Prostate gland (tissue), 2 donors: ENCODE data around the gene TMEM190.

Experiments
- POLR2A ChIP-seq: fragments of 450-650 bp; IDR thresholded peaks from one replicate; pipeline ENCODE4 v1.6.1; 2016; ENCODE audit warnings: antibody characterized with exemption, mild to moderate bottlenecking
- POLR2AphosphoS5 ChIP-seq: sonication (generic); formaldehyde crosslinking; IDR thresholded peaks from one replicate; pipeline ENCODE4 v1.6.1; 2017; ENCODE audit warnings: antibody characterized with exemption
- TF ChIP-seq, protein P1 (sequence below), 4 experiments: fragments of 200-600 bp in 2 of 4; fragments of 450-650 bp in 2 of 4; sonication (generic) in 2 of 4; IDR thresholded peaks; 1 replicate in 3 of 4; 2 replicates in 1 of 4; pipeline ENCODE4 v1.5.1; 2016 to 2019; ENCODE audit warnings: antibody characterized with exemption in 4 of 4, mild to moderate bottlenecking in 2 of 4, moderate library complexity in 2 of 4

DNA sequence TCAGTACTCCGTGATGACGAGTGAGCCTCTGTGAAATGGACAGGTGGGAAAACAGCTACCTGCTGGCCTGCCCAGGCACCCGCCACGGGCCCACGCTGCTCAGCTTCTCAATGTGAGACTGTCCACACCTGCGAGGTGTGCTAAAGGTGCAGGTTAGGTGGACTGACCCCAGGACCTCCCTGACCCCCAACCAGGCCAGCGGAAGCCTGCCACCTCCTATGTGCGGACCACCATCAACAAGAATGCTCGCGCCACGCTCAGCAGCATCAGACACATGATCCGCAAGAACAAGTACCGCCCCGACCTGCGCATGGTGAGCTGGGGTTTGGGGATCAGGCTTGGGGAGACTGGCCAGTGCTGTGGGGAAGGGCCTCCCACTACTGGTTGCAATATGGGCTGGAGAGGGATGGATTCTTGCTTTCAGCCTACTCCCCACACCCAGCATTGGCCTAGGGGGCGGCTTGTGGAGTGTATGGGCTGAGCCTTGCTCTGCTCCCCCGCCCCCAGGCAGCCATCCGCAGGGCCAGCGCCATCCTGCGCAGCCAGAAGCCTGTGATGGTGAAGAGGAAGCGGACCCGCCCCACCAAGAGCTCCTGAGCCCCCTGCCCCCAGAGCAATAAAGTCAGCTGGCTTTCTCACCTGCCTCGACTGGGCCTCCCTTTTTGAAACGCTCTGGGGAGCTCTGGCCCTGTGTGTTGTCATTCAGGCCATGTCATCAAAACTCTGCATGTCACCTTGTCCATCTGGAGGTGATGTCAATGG is 11.3 kb downstream of the TMEM190 start:
- TF ChIP-seq POLR2A (no peak), POLR2AphosphoS5 (no peak)
- TF ChIP-seq, protein P1, sequence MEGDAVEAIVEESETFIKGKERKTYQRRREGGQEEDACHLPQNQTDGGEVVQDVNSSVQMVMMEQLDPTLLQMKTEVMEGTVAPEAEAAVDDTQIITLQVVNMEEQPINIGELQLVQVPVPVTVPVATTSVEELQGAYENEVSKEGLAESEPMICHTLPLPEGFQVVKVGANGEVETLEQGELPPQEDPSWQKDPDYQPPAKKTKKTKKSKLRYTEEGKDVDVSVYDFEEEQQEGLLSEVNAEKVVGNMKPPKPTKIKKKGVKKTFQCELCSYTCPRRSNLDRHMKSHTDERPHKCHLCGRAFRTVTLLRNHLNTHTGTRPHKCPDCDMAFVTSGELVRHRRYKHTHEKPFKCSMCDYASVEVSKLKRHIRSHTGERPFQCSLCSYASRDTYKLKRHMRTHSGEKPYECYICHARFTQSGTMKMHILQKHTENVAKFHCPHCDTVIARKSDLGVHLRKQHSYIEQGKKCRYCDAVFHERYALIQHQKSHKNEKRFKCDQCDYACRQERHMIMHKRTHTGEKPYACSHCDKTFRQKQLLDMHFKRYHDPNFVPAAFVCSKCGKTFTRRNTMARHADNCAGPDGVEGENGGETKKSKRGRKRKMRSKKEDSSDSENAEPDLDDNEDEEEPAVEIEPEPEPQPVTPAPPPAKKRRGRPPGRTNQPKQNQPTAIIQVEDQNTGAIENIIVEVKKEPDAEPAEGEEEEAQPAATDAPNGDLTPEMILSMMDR (IDR thresholded peaks at IDR 0.05) = no peak
